GM12872 (cell line): Measurements from ENCODE around the gene PRDM11.

Source experiments
- CTCF ChIP-seq: IDR thresholded peaks from 3 replicates; pipeline ENCODE4 v1.5.1; 2011; ENCODE audit warnings: low read depth, mild to moderate bottlenecking, low read length, moderate library complexity; ENCODE audit not compliant: insufficient read depth

PRDM11 gene

GRCh38 chr11:45258982-45259530, 112.6 kb downstream of the PRDM11 start:
- TF ChIP-seq CTCF: no peak

GRCh38 chr11:45259592-45259991, 113.2 kb downstream of the PRDM11 start:
- no peak for TF ChIP-seq CTCF

- TF ChIP-seq CTCF: no peak
These were observed 113.6 kb downstream of the PRDM11 start for GRCh38 chr11:45260071-45260470.

- TF ChIP-seq CTCF: no peak
These were observed 116.5 kb downstream of the PRDM11 start for GRCh38 chr11:45262900-45263299.

GRCh38 chr11:45263773-45264172, 117.3 kb downstream of the PRDM11 start:
- no peak for TF ChIP-seq CTCF

GRCh38 chr11:45264839-45265515, 118.5 kb downstream of the PRDM11 start:
- TF ChIP-seq CTCF: no peak

GRCh38 chr11:45265969-45266675, 119.7 kb downstream of the PRDM11 start:
- TF ChIP-seq CTCF: no peak
